ENCODE results near the gene ACER3. TPM values are rescaled to one million over a fixed set of nuclear protein-coding genes. Genes with fewer than 3 reads are reported as not detected.

ACER3 gene
- total RNA-seq, 4 donors from 2014 or later = 9.3 to 25.7 (median 14.2) TPM

- Histone ChIP-seq H3K9me3 (no peaks in the 10 kb centered on the region), H3K27ac (no peak overlapping the region), H3K27me3 (no peaks in the 10 kb centered on the region), H3K4me1 (peaks cover 0 to 18% (median 0%) of the 10 kb centered on the region in 3 donors), H3K4me3 (no peak overlapping the region), H3K36me3 (no peaks in the 10 kb centered on the region)
- peak; percentile 61 for ATAC-seq
- 0 to 10% methylated on average over 3 of the region's 3 CpGs for WGBS, 2 donors (ENCODE audit: low coverage in 1 of 2)
- no peak for TF ChIP-seq POLR2AphosphoS5 (IDR thresholded peaks at IDR 0.05)
- TF ChIP-seq CTCF (IDR thresholded peaks at IDR 0.05) = peak; percentile 52 to 81 (median 74)
- no peak for TF ChIP-seq EP300 (IDR thresholded peaks at IDR 0.05)
Observed at GRCh38 chr11:76918941-76919386, 58.2 kb downstream of the ACER3 start.

DNA sequence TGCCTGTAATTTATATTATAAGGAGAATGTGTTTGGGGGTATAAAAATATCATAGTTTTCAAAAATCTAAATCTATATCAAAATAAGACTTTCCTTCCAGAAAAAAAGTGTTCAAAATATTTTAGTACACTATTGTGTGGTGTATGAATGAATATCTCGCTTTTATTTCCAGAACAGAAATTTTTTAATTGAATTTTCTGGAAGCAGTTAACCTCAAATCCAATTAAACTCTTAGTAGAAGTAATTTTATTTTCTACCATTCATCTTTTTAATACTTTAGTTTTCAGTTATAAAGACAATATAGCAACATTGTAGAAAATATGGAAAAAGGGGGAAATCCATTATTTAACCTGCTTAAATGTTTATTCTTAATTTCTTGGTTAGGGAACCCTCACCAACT, 58.7 kb downstream of the ACER3 start:
- WGBS, 2 donors (ENCODE audit: low coverage in 1 of 2) = 31 to 77% methylated on average over 1 of the region's 1 CpG
- H3K4me1 ChIP-seq = peaks cover 0 to 18% (median 0%) of the 10 kb centered on the region in 3 donors
- no peak for ATAC-seq
- H3K27ac ChIP-seq = no peak overlapping the region
- H3K9me3 ChIP-seq = no peaks in the 10 kb centered on the region
- H3K4me3 ChIP-seq = no peak overlapping the region
- no peaks in the 10 kb centered on the region for H3K36me3 ChIP-seq
- no peak for TF ChIP-seq POLR2AphosphoS5 (IDR thresholded peaks at IDR 0.05)
- TF ChIP-seq POLR2A (IDR thresholded peaks at IDR 0.05) = no peak
- no peak for TF ChIP-seq CTCF (IDR thresholded peaks at IDR 0.05)
- TF ChIP-seq EP300 (IDR thresholded peaks at IDR 0.05) = no peak
- no peaks in the 10 kb centered on the region for H3K27me3 ChIP-seq

GRCh38 chr11:76919887-76920746, 59.4 kb downstream of the ACER3 start:
- no peak overlapping the region for H3K4me3 ChIP-seq
- H3K4me1 ChIP-seq = peaks cover 0 to 18% (median 0%) of the 10 kb centered on the region in 3 donors
- TF ChIP-seq POLR2AphosphoS5 (IDR thresholded peaks at IDR 0.05) (no peak), CTCF (IDR thresholded peaks at IDR 0.05) (peak; percentile 74 to 88 (median 82))
- H3K27me3 ChIP-seq = no peaks in the 10 kb centered on the region
- no peaks in the 10 kb centered on the region for H3K9me3 ChIP-seq
- no peaks in the 10 kb centered on the region for H3K36me3 ChIP-seq
- ATAC-seq = peak; percentile 84
- WGBS, 2 donors (ENCODE audit: low coverage in 1 of 2) = 33 to 50% methylated on average over 4 to 5 of the region's 7 CpGs
- no peak overlapping the region for H3K27ac ChIP-seq

GRCh38 chr11:76927160-76927559, 66.4 kb downstream of the ACER3 start:
- Histone ChIP-seq H3K36me3 (peaks cover 0 to 13% of the 10 kb centered on the region in 2 donors), H3K4me3 (no peak overlapping the region), H3K9me3 (no peaks in the 10 kb centered on the region), H3K4me1 (no peaks in the 10 kb centered on the region), H3K27ac (no peak overlapping the region), H3K27me3 (no peaks in the 10 kb centered on the region)
- ATAC-seq = no peak
- TF ChIP-seq POLR2AphosphoS5 (IDR thresholded peaks at IDR 0.05) (no peak), EP300 (IDR thresholded peaks at IDR 0.05) (no peak), POLR2A (IDR thresholded peaks at IDR 0.05) (no peak), CTCF (IDR thresholded peaks at IDR 0.05) (no peak)
- WGBS, 2 donors (ENCODE audit: low coverage in 1 of 2) = 96 to 100% methylated on average over 5 of the region's 5 CpGs

DNA sequence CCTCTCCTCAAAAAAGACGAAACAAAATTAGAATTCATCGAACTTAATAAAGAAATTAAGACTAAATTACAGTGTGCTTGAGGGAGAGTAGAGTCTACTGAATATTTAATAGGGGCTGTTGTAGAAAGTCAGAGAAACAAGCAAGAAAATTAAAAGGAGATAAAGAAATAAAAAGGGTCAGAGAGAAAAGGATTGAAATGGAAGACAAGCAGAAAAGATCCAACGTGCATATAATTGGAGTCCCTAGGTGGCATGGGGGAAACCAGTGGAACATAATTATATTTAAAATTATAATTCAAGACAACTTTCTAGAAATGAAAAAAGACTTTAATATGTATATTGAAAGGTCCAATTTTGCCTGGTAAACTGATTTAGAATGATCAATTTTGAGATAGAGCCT, 74.3 kb downstream of the ACER3 start:
- H3K36me3 ChIP-seq = peaks cover 0 to 36% of the 10 kb centered on the region in 2 donors
- no peak overlapping the region for H3K27ac ChIP-seq
- no peaks in the 10 kb centered on the region for H3K4me1 ChIP-seq
- ATAC-seq = no peak
- peaks cover 0 to 11% (median 2%) of the 10 kb centered on the region in 3 donors for H3K9me3 ChIP-seq
- 57 to 79% methylated on average over 3 of the region's 3 CpGs for WGBS, 2 donors (ENCODE audit: low coverage in 1 of 2)
- TF ChIP-seq EP300 (IDR thresholded peaks at IDR 0.05) = no peak
- TF ChIP-seq POLR2AphosphoS5 (IDR thresholded peaks at IDR 0.05) = no peak
- TF ChIP-seq CTCF (IDR thresholded peaks at IDR 0.05) = no peak
- TF ChIP-seq POLR2A (IDR thresholded peaks at IDR 0.05) = no peak
- H3K27me3 ChIP-seq = no peaks in the 10 kb centered on the region
- no peak overlapping the region for H3K4me3 ChIP-seq

Data from gastroesophageal sphincter (tissue), 4 donors.